ENCODE data around the gene EFHC1. TPM values are rescaled to one million over a fixed set of nuclear protein-coding genes. Genes with fewer than 3 reads are reported as not detected.
A peak's percentile ranks its signal among the peaks of the same experiment; 100 is the strongest.
"Not testable (repeated sequence)": the region's sequence is repeated elsewhere in the genome, so short reads cannot be mapped to it uniquely, and the experiment has no call there.

The EFHC1 gene, protein sequence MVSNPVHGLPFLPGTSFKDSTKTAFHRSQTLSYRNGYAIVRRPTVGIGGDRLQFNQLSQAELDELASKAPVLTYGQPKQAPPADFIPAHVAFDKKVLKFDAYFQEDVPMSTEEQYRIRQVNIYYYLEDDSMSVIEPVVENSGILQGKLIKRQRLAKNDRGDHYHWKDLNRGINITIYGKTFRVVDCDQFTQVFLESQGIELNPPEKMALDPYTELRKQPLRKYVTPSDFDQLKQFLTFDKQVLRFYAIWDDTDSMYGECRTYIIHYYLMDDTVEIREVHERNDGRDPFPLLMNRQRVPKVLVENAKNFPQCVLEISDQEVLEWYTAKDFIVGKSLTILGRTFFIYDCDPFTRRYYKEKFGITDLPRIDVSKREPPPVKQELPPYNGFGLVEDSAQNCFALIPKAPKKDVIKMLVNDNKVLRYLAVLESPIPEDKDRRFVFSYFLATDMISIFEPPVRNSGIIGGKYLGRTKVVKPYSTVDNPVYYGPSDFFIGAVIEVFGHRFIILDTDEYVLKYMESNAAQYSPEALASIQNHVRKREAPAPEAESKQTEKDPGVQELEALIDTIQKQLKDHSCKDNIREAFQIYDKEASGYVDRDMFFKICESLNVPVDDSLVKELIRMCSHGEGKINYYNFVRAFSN
- total RNA-seq = 1.5 and 1.7 TPM in 2 replicates

DNA sequence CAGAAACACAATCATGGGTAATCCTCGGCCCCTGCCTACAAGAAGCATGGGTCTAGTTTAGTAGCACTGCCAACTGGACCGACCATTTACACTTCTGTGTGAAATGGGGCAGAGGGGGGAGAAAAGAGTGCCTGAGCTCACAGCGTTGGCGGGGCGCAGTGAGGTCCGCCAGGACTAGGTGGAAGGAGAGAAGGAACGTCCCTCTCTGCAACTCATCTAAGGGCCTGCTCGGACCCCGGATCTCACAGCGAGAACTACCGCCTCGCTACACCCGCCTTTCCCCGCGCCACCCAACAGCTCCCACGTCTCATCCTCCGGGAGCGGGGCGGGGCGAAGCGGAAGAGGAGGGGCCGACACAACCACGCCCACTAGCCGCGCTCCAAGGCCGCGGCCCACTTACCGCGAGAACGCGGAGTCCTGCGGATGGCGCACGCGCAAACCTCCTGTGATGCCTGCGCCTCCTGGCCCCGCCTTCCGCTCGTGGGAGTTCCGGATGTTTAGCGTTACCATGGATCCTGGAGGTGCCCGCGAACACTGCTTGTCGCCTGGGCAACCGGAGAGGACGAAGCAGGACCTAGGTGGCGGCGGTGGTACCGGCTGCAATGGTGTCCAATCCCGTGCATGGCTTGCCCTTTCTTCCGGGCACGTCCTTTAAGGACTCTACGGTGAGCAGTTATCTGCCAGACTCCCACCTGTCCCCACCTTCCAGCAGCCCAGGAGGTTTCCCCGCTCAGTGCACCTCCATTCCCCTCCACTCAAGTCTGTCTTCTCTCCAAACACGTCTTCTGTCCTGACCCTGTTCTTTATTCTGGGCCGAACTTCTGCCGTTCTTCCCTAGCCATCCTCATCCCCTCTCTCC, at the start of gene EFHC1:
Gene EFHC1, plus strand, starts transcription at position 534 of the 859 bp plus-strand sequence. Its CDS starts 69 bp downstream, at position 603.
- Mint-ChIP-seq H3K36me3 (ENCODE audit: low read depth) (no peaks in the 10 kb centered on the region), H3K4me1 (peaks cover 23% of the 10 kb centered on the region), H3K9me3 (no peaks in the 10 kb centered on the region), H3K27ac (no peak within 1 kb of the TSS), H3K27me3 (peaks cover 11% of the 10 kb centered on the region), H3K4me3 (no peak within 1 kb of the TSS)
- DNase-seq = peak; percentile 100
- intact Hi-C loops (cut with micrococcal nuclease) = loop anchor here (1.0 to 2.0 kb wide), 7 partner anchors 21 to 645 kb away; partner anchors contain the start of genes FBXO9, GSTA4 and MCM3

DNA sequence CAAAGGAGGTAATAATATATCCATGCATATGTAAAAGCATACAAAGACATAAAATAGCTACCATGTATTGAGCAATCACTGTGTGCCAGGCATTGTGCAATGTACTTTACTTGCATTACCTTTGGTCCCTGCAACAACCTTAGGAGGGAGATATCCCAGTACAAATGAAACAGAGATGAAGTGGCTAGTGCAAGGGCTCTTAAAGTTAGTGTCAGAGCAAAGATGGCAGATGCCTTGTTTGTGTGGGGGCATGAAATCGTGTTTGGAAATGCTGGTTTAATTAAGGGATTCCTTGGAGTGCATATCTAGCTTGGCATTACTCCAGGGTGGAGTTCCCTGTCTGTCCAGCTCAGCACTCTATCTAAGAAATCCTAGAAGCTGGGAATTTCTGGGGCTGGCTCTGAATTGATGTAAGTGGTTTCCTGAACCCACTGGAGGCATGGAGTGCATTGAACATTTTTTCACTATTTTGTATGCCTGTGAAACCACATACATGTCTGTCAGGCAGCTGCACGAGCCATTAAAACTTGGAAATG, 48.4 kb upstream of the EFHC1 start:
- H3K4me3 Mint-ChIP-seq = no peak overlapping the region
- peaks cover 12% of the 10 kb centered on the region for H3K9me3 Mint-ChIP-seq
- H3K36me3 Mint-ChIP-seq (ENCODE audit: low read depth) = peaks cover 47% of the 10 kb centered on the region
- H3K27ac Mint-ChIP-seq = no peak overlapping the region
- no peaks in the 10 kb centered on the region for H3K27me3 Mint-ChIP-seq
- no peak for DNase-seq
- intact Hi-C loops (cut with micrococcal nuclease) = no loop called here
- H3K4me1 Mint-ChIP-seq = peaks cover 15% of the 10 kb centered on the region

DNA sequence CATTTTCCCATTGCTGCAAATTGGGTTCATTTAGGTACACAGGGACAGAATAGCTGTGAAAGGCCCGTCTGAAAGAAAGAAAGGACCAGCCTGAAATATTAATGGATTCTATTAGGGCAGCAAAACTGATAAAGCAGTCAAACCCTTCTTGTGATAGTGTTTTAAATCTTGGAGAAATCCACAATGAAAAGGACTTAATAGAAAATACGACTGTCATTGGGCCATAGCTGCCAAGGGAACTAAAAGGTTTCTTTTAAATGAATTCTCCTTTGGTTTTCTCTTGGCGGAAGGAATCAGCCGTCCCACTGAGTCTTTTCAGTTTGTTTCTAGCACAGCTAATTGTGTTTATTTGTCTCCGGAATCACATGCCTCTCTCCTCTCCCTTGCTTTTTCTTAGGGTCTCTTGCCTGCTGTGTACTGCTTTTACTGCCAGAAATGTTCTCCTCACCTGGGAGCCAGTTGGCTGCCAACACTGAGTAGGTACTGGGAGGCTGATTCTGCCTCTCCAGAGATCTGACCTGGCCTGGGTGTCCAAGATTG, 46.9 kb upstream of the EFHC1 start:
- H3K27me3 Mint-ChIP-seq = no peaks in the 10 kb centered on the region
- intact Hi-C loops (cut with micrococcal nuclease) = no loop called here
- no peak for DNase-seq
- no peak overlapping the region for H3K4me3 Mint-ChIP-seq
- H3K27ac Mint-ChIP-seq = no peak overlapping the region
- peaks cover 12% of the 10 kb centered on the region for H3K9me3 Mint-ChIP-seq
- H3K36me3 Mint-ChIP-seq (ENCODE audit: low read depth) = peaks cover 34% of the 10 kb centered on the region
- H3K4me1 Mint-ChIP-seq = peaks cover 24% of the 10 kb centered on the region

DNA sequence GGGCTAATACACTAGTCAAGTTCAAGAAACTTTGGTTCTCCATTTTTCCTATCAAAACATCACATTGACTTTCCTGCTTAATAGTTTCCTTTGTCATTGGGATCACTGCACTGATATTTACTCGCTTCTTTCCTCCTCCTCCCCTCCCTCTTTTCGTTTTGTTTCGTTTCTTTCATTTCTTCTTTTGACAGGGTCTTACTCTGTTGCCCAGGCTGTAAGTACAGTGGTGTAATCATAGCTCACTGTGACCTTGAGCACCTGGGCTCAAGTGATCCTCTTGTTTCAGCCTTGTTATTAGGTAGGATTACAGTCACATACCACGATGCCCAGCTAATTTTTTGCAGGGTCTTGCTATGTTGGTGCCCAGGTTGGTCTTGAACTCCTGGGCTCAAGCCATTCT, 45.9 kb upstream of the EFHC1 start:
- intact Hi-C loops (cut with micrococcal nuclease) = no loop called here

DNA sequence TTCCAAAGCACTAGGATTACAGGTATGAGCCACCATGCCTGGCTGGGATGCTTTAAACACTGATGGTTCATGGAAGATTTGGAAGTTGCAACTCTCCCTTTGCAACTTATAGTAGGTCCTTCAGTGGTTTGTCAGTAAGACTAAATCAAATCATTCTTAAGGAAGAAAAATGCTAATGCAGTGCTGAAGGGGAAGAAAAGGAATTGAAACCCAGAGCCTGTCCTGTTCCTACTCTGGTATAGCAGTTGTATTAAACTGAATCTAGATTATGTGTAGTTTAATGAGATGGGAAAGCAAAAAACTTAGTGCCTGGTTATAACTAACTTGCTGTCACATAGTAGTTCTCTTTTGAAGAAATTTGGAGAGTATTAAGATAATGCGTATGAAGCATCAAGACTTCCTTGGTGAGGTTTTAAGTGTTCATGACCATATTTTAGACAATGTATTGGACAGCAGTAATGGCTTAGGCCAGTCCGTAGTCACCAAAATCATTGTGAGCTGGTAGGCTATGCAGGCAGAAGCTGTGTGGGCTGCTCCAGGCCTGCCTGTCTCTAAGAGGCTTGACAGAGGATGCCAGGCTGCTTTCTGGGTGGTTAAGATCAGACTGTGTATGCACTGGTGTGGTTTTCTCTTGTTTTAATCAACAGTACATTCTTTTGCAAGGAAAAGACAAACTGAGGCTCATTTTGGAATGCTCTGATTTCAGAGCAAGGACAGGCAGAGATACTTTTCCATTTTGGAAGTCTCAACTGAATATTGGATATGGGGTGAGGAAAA, 44.2 kb upstream of the EFHC1 start:
- peaks cover 20% of the 10 kb centered on the region for H3K36me3 Mint-ChIP-seq (ENCODE audit: low read depth)
- DNase-seq = no peak
- H3K9me3 Mint-ChIP-seq = peaks cover 12% of the 10 kb centered on the region
- no peaks in the 10 kb centered on the region for H3K27me3 Mint-ChIP-seq
- no peak overlapping the region for H3K4me3 Mint-ChIP-seq
- no peak overlapping the region for H3K27ac Mint-ChIP-seq
- intact Hi-C loops (cut with micrococcal nuclease) = loop anchor here (2.0 kb wide), 1 partner anchor 13 kb away; the partner anchor contains the start of gene PAQR8
- H3K4me1 Mint-ChIP-seq = peaks cover 26% of the 10 kb centered on the region

More for the DNA sequence above, 45.9 kb upstream of the EFHC1 start:
- Mint-ChIP-seq H3K27me3 (no peaks in the 10 kb centered on the region), H3K36me3 (ENCODE audit: low read depth) (peaks cover 29% of the 10 kb centered on the region), H3K4me3 (no peak overlapping the region), H3K4me1 (peaks cover 24% of the 10 kb centered on the region), H3K27ac (no peak overlapping the region), H3K9me3 (peaks cover 12% of the 10 kb centered on the region)
- no peak for DNase-seq

DNA sequence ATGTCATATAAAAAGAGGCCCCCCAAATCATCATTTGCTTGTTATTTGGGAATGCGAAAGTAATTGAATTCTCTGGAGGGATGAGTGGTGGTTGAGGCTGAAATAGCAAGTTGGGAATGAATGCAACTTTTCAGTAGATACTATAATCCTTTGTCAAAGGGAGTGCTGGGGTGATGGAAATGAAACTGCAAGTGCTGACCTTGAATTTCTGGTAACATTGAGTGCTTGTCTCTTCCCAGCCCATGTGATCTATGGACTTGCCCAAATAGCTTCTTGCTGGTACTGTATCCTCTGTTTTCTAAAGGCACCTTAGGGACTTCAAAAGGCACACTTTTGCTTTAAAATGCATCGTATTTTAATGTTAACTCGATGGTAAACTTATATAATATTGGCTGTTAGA, 43.4 kb upstream of the EFHC1 start:
- peaks cover 20% of the 10 kb centered on the region for H3K36me3 Mint-ChIP-seq (ENCODE audit: low read depth)
- no peak for DNase-seq
- intact Hi-C loops (cut with micrococcal nuclease) = loop anchor here (2.0 kb wide), 1 partner anchor 14 kb away; the partner anchor contains the start of gene PAQR8
- peaks cover 26% of the 10 kb centered on the region for H3K4me1 Mint-ChIP-seq
- no peaks in the 10 kb centered on the region for H3K27me3 Mint-ChIP-seq
- H3K9me3 Mint-ChIP-seq = peaks cover 12% of the 10 kb centered on the region
- H3K27ac Mint-ChIP-seq = no peak overlapping the region
- H3K4me3 Mint-ChIP-seq = no peak overlapping the region

DNA sequence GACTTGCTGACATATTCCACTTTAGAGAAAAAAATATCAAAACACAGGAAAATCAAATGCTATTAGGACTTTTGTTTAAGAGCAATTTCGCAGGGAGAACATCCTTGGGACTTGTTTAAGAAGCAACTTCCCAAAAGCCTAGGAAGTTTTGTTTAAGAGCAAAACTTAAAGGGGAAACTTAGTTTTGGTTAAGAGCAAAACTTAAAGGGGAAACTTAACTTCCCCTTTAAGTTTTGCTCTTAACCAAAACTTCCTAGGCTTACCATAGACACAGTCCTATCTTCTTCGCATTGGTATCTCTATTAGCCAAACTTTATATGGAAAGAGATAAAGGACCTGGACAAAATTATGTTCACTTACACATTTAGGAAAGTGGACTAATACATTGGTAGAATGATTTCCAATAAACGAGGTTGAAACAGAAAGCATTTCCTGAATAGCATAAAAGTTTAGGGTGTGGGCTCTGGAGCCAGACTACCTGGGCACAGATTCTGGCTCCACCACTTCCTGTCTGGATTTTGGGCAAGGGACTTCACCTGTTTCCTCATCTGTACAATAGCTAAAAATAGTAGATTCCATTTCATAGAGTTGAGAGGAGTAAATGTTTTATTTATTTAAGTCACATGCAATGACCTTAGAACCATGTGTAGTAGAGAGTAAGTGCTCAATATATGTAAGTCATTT, 42.5 kb upstream of the EFHC1 start:
- H3K4me3 Mint-ChIP-seq = peak overlapping the region; percentile 25
- H3K27me3 Mint-ChIP-seq = no peaks in the 10 kb centered on the region
- intact Hi-C loops (cut with micrococcal nuclease) = loop anchor here (2.0 kb wide), 1 partner anchor 15 kb away; the partner anchor contains the start of gene PAQR8
- no peak for DNase-seq
- peaks cover 12% of the 10 kb centered on the region for H3K9me3 Mint-ChIP-seq
- H3K4me1 Mint-ChIP-seq = peaks cover 30% of the 10 kb centered on the region
- H3K36me3 Mint-ChIP-seq (ENCODE audit: low read depth) = peaks cover 22% of the 10 kb centered on the region
- H3K27ac Mint-ChIP-seq = no peak overlapping the region

DNA sequence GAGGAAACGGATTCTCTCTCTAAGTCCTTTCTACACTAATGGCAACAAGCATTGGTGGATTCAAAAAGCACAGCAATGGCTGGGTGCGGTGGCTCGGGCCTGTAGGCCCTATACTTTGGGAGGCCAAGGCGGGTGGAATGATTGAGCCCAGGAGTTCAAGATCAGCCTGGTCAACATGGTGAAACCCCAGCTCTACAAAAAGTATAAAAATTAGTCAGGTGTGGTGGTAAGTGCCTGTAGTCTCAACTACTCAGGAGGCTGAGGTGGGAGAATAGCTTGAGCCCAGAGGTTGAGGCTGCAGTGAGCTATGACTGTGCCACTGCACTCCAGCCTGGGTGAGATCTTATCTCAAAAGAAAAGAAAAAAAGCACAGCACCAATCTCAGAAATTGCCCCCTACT, 38.9 kb upstream of the EFHC1 start:
- intact Hi-C loops (cut with micrococcal nuclease) = no loop called here
- Mint-ChIP-seq H3K27me3 (no peaks in the 10 kb centered on the region), H3K4me3 (no peak overlapping the region), H3K36me3 (ENCODE audit: low read depth) (peaks cover 23% of the 10 kb centered on the region), H3K27ac (no peak overlapping the region), H3K9me3 (peaks cover 10% of the 10 kb centered on the region), H3K4me1 (peaks cover 36% of the 10 kb centered on the region)
- DNase-seq = no peak

DNA sequence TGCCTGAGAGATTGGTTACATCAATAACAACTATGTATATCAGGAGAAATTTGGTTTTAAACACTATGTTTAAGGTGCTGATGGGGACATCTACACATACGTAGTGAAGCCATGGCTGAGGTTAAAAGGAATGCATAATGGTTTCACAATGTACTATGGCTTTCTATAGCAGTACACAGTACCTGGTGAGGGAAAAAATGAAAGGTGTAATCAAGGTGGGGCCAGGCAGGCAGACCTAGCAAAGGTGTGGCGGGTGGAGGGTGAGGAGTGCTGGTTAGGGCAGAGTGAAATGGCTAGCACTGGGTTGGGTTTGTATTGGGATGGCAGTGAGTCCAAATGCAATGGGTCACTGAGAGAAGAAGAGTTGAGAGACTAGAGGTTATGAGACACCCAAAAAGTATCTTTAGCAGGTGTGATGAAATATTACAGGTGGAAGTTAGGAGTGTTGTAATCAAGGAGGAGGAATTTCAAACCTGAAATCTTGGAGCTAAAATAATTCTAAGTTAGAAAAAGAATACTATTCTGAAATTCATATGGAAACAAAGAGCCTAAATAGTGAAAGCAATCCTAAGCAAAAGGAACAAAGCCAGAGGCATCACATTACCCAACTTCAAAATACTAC, 35.9 kb upstream of the EFHC1 start:
- intact Hi-C loops (cut with micrococcal nuclease) = no loop called here
- Mint-ChIP-seq H3K36me3 (ENCODE audit: low read depth) (peaks cover 24% of the 10 kb centered on the region), H3K27ac (no peak overlapping the region), H3K9me3 (peaks cover 10% of the 10 kb centered on the region), H3K4me3 (no peak overlapping the region), H3K27me3 (no peaks in the 10 kb centered on the region), H3K4me1 (peaks cover 27% of the 10 kb centered on the region)
- DNase-seq = no peak

DNA sequence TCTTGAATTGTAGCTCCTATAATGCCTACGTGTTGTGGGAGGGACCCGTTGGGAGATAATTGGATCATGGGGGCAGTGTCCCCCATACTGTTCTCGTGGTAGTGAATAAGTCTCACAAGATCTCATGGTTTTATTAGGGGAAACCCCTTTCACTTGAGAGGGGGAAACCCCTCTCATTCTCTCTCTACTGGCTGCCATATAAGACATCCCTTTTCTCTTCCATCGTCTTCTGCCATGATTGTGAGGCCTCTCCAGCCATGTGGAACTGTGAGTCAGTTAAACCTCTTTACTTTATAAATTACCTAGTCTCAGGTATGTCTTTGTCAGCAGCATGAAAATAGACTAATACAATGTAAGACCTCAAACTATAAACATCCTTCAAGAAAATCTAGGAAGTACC, 35.1 kb upstream of the EFHC1 start:
- Mint-ChIP-seq H3K27me3 (no peaks in the 10 kb centered on the region), H3K27ac (no peak overlapping the region), H3K4me1 (peaks cover 34% of the 10 kb centered on the region), H3K36me3 (ENCODE audit: low read depth) (peaks cover 24% of the 10 kb centered on the region), H3K9me3 (peaks cover 10% of the 10 kb centered on the region), H3K4me3 (no peak overlapping the region)
- intact Hi-C loops (cut with micrococcal nuclease) = no loop called here
- no peak for DNase-seq

DNA sequence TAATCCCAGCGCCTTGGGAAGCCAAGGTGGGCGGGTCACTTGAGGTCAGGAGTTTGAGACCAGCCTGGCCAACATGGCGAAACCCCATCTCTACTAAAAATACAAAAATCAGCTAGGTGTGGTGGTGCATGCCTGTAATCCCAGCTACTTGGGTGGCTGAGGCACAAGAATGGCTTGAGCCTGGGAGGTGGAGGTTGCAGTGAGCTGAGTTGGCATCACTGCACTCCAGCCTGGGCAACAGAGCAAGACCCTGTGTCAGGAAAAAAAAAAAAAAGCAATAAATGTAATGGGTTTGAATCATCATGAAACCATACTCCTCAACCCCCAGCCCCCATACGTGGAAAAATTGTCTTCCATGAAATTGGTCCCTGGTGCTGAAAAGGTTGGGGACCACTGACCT, 32.0 kb upstream of the EFHC1 start:
- H3K9me3 Mint-ChIP-seq; H3K27ac Mint-ChIP-seq; intact Hi-C loops (cut with micrococcal nuclease); H3K4me3 Mint-ChIP-seq; DNase-seq; H3K27me3 Mint-ChIP-seq: not testable (repeated sequence)
- Mint-ChIP-seq H3K4me1 (peaks cover 52% of the 10 kb centered on the region), H3K36me3 (ENCODE audit: low read depth) (peaks cover 19% of the 10 kb centered on the region)

DNA sequence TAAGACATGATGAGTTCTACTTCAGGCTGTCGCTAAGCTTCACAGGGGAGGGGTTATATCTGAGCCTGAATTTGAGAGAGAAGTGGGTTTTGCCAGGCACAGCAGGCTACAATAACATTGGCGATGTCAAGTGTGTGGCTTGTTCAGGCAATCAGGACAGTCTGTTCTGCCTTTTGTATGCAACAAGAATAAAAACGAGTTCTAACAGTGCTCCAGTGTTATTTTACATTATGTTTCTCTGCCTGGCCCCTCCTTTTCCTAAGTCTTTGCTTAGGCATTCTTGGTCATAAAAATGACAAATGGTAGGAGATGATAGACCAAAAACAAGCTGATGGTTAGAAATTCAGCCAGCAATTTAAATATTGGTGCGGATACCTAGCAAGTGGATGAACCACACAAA, 31.4 kb upstream of the EFHC1 start:
- H3K4me3 Mint-ChIP-seq = no peak overlapping the region
- peaks cover 18% of the 10 kb centered on the region for H3K36me3 Mint-ChIP-seq (ENCODE audit: low read depth)
- H3K27ac Mint-ChIP-seq = peak overlapping the region; percentile 85
- intact Hi-C loops (cut with micrococcal nuclease) = no loop called here
- no peaks in the 10 kb centered on the region for H3K27me3 Mint-ChIP-seq
- DNase-seq = no peak
- peaks cover 56% of the 10 kb centered on the region for H3K4me1 Mint-ChIP-seq
- H3K9me3 Mint-ChIP-seq = peaks cover 8% of the 10 kb centered on the region
